Lung (tissue), 12 donors: ENCODE results near the gene CLRN1. TPM values are rescaled to one million over a fixed set of nuclear protein-coding genes. Genes with fewer than 3 reads are reported as not detected.

Source experiments
- ATAC-seq: fragments of 200-7000 bp; cut with Tn5 transposase; one replicate; pipeline ENCODE4 v1.9.1; 2020; ENCODE audit warnings: moderate number of reproducible peaks; ENCODE audit not compliant: insufficient read depth, low FRiP score
- DNase-seq, 3 donors: peaks; one replicate each; pipeline ENCODE4 v3.0.0-alpha.2; 2013 to 2017
- H3K27ac ChIP-seq, 2 donors: one replicate each; pipeline ENCODE4 v1.5.1; 2013; ENCODE audit warnings: mild to moderate bottlenecking in 2 of 2, moderate library complexity in 2 of 2, control low read depth in 1 of 2, inconsistent platforms in 1 of 2, low read depth in 1 of 2, low read length in 1 of 2
- H3K27me3 ChIP-seq, 3 donors: one replicate each; pipeline ENCODE4 v1.5.1; 2013; ENCODE audit warnings: low read length in 2 of 3; ENCODE audit not compliant: control insufficient read depth in 3 of 3, insufficient read depth in 3 of 3
- H3K36me3 ChIP-seq, 4 donors: one replicate each; pipeline ENCODE4 v1.5.1; 2013; ENCODE audit warnings: low read length in 4 of 4, mild to moderate bottlenecking in 1 of 4, moderate library complexity in 1 of 4; ENCODE audit not compliant: control insufficient read depth in 4 of 4, insufficient read depth in 4 of 4
- H3K4me1 ChIP-seq, 5 donors: one replicate each; pipeline ENCODE4 v1.5.1; 2013; ENCODE audit warnings: low read length in 5 of 5, mild to moderate bottlenecking in 2 of 5, moderate library complexity in 1 of 5; ENCODE audit not compliant: control insufficient read depth in 5 of 5, insufficient read depth in 5 of 5
- H3K4me3 ChIP-seq: one replicate; pipeline ENCODE4 v1.5.1; 2013; ENCODE audit warnings: mild to moderate bottlenecking, control low read depth, moderate library complexity
- H3K9ac ChIP-seq, 2 donors: one replicate each; pipeline ENCODE4 v1.5.1; 2013; ENCODE audit warnings: low read length in 2 of 2, control low read depth in 1 of 2; ENCODE audit not compliant: insufficient read depth in 1 of 2
- H3K9me3 ChIP-seq, 4 donors: one replicate each; pipeline ENCODE4 v1.5.1; 2013; ENCODE audit warnings: low read length in 3 of 4, mild to moderate bottlenecking in 1 of 4, moderate library complexity in 1 of 4; ENCODE audit not compliant: control insufficient read depth in 4 of 4, insufficient read depth in 3 of 4
- CTCF ChIP-seq: IDR thresholded peaks from 2 replicates; pipeline ENCODE4 v1.5.1; 2012; ENCODE audit warnings: mild to moderate bottlenecking; ENCODE audit errors: control extremely low read depth, extremely low read depth
- WGBS, 2 donors: extraction: QIAGEN DNeasy Blood & Tissue Kit; methylation state at CpG; one replicate each; pipeline ENCODE4 v1.1.7; 2013; 5-methylcytosine and 5-hydroxymethylcytosine counted together
- polyA plus RNA-seq, 2 donors: library from polyadenylated mRNA; stranded (reverse); fragments of 200-250 nt; gene quantifications; one replicate each; pipeline ENCODE4 v1.2.1, GENCODE V29; 2013
- total RNA-seq, 2 donors: library from RNA; depleted of rRNA in 1 of 2; stranded (reverse); fragments of >200 nt in 1 of 2; gene quantifications; one replicate each; pipeline ENCODE4 v1.2.1, GENCODE V29; 2014 to 2021
- donor health status: control.
- donor health status: control.
- donor health status: Bipolar disorder and iron deficiency.
- donor health status: healthy.
- donor health status: DM: yes; HTN: yes; CAD: no.

CLRN1 gene
- total and polyA plus RNA-seq, 4 donors: not detected

DNA sequence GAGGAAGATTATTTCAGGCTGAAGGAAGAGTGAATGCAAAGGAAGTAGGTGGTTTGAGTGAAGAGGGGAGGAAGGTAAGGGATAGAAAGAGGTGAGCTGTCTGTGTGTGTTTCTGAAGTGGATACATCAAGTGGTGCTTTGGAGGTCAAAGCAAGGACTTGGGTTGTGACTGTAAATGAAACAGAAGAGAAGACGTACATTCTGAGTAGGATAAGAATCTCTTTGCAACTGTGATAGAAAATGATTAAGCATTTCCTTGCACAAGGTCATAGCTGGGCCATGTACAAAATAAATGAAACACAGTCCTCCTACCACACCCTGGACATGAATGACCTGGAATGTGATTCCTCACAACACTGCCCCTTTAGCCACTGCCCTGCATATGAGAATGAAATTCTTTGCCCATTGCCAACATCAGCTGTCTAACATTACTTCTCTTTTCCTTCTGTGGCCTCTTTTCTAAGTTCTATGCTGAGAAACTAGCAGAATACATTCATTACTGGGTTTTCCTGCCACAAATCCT is 39.0 kb downstream of the CLRN1 start:
- no peak overlapping the region for H3K27ac ChIP-seq
- WGBS, 2 donors: 21 to 27% methylated on average over 1 of the region's 1 CpG
- no peak for TF ChIP-seq CTCF
- DNase-seq: no peak
- H3K9me3 ChIP-seq: no peaks in the 10 kb centered on the region
- no peaks in the 10 kb centered on the region for H3K36me3 ChIP-seq
- no peaks in the 10 kb centered on the region for H3K4me1 ChIP-seq
- no peaks in the 10 kb centered on the region for H3K27me3 ChIP-seq
- no peak overlapping the region for H3K9ac ChIP-seq
- H3K4me3 ChIP-seq: no peak overlapping the region
- no peak for ATAC-seq

DNA sequence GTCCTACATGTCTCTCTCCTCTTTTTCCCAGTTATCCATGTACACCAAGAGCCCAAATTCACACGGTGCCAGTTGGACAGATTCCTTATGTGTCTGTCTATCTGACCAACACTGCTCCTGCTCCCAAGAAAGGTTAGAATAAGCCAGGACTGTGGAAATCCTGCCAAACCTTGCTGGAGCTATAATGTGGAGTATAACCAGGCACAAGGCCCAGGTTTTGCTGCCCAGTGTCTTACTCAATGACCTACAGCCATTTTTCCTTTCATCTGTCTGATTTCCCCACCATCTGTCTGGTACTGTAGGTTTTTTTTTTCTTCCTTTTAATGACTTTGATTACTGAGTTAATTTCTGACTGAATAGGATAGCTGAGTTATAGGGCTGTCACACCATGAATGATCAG is 40.8 kb downstream of the CLRN1 start:
- TF ChIP-seq CTCF: no peak
- Histone ChIP-seq H3K9ac (no peak overlapping the region), H3K4me1 (no peaks in the 10 kb centered on the region), H3K4me3 (no peak overlapping the region), H3K9me3 (no peaks in the 10 kb centered on the region), H3K27me3 (no peaks in the 10 kb centered on the region), H3K36me3 (no peaks in the 10 kb centered on the region), H3K27ac (no peak overlapping the region)
- DNase-seq (no peak), ATAC-seq (no peak)
- WGBS, 2 donors: 79 to 86% methylated on average over 1 of the region's 1 CpG

DNA sequence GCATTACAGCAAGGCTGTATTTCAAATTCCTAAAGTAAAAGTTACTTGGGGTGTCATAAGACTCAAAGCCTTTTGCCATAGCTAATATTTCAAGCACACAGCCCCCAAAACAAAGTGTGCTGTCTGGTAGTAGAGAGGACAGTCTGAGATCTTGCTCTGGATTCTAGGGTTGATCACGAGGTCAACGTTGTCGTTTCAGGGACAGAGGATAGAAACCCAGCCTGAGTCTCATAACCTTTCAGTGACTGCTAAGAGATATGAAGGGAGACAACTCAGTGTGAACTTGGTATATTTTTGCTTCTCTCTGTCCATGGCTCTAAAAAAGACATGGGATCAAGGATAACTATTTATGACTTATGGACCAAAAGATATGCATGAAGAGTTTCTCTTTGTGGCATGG is 41.7 kb downstream of the CLRN1 start:
- no peaks in the 10 kb centered on the region for H3K36me3 ChIP-seq
- no peak for TF ChIP-seq CTCF

GRCh38 chr3:150928234-150928633 is 44.3 kb downstream of the CLRN1 start:
- no peak for DNase-seq
- no peaks in the 10 kb centered on the region for H3K9me3 ChIP-seq
- H3K4me3 ChIP-seq: no peak overlapping the region
- WGBS, 2 donors: 97 to 98% methylated on average over 1 of the region's 1 CpG
- ATAC-seq: no peak
- H3K36me3 ChIP-seq: no peaks in the 10 kb centered on the region
- H3K4me1 ChIP-seq: no peaks in the 10 kb centered on the region
- H3K27me3 ChIP-seq: no peaks in the 10 kb centered on the region
- TF ChIP-seq CTCF: no peak
- H3K9ac ChIP-seq: no peak overlapping the region
- no peak overlapping the region for H3K27ac ChIP-seq

More for the DNA sequence above, 41.7 kb downstream of the CLRN1 start:
- Histone ChIP-seq H3K27me3 (no peaks in the 10 kb centered on the region), H3K27ac (no peak overlapping the region), H3K9me3 (no peaks in the 10 kb centered on the region), H3K4me1 (no peaks in the 10 kb centered on the region), H3K9ac (no peak overlapping the region), H3K4me3 (no peak overlapping the region)
- 67 to 76% methylated on average over 3 of the region's 3 CpGs for WGBS, 2 donors
- no peak for ATAC-seq
- DNase-seq: no peak
